AG08395 (cell line): ENCODE data around the gene ZNF536.

Experiments
- DNase-seq: peaks from one replicate; pipeline ENCODE4 v3.0.0; 2012; ENCODE audit warnings: mixed read lengths, low spot score

ZNF536 gene

DNA sequence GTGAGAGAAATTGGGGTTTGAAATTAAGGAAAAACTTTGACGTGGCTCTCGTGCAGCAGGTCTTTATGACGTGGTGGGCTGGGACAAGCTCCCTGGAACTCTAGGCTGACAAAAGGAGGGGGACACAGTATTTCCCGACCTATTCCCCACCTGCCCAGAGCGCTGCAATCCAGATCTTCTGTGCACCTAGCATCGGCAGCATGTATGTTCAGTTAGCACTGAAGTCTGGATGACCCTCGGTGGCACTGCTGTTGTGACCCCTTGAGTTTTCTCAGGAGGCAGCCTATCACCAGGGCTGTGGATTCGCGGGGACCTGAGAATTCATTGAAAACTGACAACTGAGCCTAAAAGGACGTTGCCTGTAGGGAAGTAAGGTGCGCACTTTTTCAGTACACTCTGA, 9.1 kb upstream of the ZNF536 start:
- no peak for DNase-seq

DNA sequence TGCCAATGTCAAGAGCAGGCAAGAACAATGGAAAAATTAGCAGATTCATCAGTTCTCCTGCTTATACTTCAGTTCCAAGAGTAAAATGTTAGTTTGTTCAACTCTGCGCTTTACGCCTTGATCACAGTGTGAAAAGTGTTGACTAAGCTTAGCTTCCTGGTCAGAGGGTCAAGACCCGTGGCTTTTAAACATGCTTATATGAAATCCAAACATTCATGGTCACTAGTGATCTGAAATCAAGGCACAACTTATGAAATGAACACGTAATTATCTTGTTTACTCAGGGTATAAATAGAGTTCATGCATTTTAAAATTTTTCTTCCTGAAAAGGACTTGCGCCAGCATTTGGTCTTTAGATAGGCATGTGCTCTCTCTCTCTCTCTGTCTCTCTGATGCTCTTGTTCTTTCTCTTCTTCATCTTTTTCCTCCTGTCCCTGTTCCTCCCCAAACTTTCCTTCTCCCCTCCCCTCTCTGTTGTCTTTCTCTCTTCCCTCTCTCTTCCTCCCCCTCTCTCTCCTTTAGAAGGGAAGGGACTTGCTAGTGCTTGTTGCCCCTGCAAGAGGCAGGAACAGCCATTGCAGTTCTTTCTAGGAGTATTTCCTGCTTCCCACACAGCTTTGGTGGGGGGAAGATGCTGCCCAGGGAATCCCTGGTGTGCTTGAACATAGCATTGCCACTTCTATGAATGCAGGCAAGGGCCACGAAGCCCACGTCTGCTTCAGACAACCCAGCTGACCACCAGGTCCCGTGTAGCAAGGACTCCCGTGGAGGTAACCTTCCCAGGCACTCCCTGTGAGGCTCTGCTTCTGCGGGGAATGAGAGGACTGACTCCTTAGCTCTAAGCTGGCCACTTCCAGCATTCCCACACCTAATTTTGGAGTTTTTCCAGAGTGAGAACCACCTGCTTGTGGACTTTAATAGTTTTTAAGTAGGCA, 7.1 kb upstream of the ZNF536 start:
- DNase-seq = no peak

DNA sequence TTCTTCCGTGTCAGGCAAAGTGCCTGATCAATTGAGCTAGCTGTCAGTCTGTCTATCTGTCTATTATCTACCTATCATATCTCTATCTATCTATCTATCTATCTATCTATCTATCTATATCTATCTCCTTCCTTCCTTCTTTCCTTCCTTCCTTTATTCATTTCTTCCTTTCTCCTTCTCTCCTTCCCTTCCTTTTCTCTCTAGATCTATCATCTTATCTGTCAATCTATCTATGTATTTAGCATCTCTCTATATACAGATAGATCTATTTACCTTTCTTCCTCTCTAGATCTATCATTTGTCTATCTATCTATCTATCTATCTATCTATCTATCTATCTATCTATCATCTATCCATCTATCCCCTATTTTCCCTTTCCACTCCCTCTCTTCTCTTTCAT, 5.9 kb upstream of the ZNF536 start:
- no peak for DNase-seq

DNA sequence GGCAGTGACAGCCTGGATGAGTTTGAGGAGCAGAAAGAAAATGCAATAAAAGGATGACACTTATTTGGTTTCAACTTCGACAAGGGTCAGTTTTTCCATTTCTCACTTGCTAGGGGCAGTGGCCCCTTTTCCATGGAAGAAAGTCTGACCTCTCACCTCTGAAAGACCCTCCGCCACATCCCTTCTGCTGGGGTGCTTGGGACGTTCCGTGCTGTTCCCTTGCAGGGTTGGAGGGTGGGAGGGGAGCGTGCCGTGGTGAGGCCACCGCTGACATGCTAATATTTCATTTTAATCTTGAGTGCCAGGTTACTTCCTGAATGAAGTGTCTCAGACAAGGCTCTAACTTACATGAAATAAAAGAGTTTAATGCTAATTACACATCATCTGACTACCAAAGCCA, 5.2 kb upstream of the ZNF536 start:
- no peak for DNase-seq

DNA sequence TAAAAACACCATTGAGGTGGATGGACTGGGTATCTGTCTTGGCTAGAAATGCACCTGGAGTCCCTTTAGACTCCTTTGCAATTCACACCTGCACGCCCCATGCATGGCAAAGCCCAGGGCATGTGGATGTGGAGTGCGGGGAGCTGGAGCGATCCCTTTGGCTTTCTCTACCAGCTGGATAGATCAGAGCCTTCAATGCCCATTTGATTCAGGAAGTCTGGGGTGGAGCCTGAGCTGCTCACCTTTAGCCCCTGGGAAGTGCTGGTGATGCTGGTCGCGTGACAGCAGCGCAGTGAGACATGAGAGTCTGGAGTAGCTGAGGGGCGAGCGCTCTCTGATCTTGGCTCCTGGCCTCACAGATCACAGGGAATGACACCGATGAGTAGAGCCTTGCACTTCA, 4.8 kb upstream of the ZNF536 start:
- DNase-seq = no peak

DNA sequence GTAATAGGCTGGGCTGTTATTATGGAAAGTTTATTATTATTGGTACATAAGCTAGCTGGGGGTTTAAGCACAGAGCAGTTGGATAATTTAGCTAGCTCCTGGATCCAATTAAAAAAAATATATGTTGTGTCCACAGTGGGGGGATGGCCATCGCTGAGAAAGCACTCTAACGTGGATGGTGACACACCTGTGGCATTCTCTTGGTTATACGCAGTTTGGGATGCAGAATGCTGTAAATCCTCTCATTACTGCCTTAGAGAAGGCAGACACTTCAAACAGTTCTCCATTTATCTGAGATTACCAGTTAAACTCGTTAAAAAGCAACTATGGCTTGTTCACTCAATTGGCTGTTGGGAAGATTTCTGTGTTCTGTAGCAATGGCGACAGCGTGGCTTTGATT, 2.4 kb upstream of the ZNF536 start:
- no peak for DNase-seq

DNA sequence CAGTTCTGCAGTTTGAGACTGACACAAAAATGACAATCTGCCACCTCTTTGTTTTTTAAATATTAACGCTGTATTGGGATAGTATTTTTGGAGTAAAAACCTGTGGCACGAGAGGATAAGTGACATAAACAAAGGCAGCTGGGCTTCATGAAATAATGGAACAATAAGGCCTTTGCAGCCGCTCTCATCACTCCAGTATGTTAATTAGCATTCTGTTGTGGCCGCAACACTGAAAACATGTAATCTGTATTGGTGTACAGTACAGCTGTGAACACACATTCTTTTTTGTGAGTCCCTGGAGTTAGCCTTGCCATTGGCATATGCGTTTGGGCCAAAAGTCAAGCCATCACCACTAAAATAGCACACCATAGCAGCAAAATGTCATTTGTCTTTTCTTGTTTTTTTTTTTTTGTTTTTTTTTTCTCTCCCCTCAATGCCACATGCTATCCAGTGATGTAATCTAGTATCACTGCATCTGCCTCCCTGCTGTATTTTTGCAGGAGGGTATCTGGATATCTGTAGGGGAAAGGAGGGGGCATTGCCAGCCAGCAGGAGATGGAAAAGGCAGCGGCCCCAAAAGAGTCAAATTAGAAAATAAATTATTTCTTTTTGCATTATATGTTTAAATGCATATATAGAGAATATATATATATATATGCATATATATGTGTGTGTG, 885 bp upstream of the ZNF536 start:
- DNase-seq = peak; percentile 46

DNA sequence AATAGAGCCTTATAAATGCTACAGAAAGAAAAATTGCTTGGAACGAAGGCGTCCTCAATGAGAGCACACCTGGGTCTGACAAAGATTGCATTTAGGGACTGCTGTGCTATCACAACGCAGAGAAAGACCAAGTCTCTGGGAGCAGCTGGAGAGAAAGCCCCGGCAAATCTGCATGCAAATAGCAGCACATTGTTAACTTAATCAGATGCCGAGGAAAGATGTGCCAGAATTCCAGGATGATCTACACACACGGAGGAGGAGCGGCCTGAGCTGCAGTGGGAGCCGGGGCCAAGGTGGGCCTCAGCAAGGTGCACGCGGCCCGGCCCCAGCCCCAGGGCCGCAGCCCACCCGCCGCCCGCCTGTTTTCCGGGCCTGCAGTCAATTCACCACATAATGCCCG, 1.4 kb downstream of the ZNF536 start:
- no peak for DNase-seq

DNA sequence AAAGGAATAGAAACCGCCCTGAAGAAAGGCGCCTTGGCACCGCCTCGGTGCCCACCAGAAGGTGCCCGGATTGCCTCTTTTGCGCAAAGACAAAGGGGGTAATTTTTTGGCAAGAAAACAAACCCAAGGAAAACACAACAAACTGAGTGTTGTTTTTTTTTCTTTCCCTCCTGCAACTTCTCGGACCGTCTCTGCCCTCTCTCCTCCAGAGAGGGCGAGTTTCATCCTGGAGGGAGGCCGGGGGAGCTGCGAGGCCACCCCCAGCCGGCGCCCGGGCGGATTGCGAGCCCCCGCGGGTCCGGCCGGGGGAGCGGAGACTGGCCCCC, 2.3 kb downstream of the ZNF536 start:
- no peak for DNase-seq

DNA sequence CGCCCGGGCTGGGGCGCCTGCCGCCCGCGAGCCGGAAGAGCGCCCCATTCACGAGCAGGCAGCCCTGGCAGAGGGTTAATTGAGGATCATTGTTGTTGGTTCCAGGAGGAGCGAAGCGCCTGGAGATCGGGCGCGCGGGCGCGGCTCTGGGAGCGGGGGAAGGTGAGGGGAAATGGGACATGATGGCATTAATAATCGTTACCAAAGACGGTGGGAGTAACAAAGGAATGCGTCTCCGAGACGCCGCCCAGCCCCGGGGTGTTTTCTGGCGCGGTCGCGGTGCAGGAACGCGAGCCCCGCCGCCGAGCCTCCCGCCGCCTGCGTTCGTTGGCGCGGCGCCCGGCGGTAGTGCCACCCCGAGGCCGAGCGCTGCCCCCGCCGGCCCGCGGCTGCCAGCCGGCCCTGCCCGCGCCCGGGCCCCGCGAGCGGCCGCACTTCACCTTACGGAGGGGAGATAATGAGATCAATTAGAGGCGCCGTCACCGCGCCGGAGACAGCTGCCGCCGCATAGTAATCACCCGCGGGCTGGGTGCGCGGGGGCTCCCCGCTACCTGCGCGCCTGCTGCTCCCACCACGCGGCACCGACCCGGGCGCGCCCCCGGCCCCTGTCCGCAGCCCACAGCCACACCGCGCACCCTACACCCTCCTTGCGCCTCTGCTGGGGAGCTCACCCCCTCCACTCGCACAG, 2.8 kb downstream of the ZNF536 start:
- DNase-seq = peak; percentile 35

DNA sequence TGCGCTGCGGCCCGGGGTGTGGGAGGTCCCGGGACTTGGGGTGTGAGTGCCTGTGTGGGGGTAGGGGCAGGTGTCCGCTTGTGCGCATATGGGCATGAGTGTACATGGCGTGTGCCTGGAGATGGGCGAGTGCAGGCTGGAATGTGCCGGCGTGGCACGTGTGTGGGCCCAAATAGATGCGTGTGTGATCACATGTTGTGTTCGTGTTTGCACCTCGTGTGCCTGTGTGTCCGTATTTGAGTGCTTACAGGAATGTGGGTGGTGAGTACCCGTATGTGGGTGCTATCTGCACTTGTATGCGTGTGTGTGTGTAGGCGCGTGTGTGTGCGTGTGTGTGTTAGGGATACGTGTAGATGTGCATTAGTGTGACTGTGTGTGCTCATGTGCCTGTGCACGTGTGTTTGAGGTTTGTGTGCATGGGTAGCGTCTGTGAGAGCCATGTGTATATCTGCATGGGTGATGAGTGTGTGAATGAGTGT, 3.4 kb downstream of the ZNF536 start:
- no peak for DNase-seq

DNA sequence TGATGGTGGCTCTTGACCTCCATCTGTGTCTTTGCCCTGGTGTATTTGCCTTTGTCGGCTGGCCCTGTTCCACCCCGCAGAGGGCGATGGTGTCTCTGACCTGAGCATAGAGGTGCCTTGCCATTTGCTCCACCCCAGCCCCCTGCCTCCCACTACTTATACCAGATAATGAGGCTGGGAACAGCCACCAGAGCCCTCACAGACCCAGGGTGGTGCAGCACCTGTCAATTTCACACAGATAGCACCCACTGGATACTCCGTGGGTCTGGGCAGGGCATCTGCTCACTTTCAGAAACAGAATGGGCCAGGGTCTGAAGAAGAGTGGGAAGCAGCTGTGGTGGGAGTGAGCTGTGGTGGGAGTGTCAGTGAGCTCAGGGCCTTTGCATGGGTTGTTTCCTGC, 4.1 kb downstream of the ZNF536 start:
- no peak for DNase-seq

DNA sequence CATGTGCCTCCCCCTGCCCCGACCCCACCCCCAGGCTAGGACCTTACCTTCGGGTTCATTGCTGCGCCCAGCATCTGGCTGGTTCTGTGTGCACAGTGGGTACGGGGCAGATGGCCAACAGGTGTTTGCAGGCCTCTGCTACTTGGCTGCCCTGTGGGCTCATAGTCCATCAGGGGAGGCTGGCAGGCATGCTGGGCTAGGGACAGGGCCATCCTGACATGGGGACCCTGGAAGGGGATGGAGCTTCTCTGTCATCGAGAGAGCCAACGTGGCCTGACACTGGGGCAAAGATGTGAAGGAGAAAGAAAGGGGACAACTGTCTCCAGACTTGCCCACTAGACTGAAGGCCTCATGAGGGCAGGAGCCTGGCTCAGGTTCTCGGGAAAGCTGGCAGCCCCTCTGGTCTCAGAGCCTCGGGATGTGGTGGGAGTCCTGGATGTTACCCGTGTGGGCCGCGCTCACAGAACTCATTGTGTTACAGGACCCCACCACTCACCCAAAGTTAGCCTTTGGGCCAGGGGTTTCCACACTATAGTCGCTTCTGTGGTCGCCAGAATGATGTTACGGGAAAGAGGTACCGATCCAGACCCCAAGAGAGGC, 4.7 kb downstream of the ZNF536 start:
- no peak for DNase-seq

DNA sequence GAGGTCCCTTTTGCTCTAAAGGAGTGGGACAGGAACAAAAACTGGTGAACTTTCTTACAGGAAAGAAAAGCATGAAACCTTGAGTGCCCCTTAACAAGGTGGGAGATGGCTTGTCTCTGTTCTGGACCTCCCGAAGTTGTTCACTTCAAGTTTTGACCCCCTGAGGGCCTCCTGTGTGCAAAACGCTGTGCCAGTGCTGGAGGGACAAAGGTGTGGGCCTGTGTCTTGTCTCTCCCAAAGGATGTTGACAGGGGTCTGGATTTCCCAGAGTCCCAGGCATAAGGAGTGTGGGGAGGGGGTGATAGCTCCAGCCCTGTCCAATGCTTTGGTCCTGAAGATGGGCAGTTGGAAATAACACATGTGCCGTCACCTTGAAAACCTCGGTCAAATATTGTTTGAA, 6.5 kb downstream of the ZNF536 start:
- no peak for DNase-seq

DNA sequence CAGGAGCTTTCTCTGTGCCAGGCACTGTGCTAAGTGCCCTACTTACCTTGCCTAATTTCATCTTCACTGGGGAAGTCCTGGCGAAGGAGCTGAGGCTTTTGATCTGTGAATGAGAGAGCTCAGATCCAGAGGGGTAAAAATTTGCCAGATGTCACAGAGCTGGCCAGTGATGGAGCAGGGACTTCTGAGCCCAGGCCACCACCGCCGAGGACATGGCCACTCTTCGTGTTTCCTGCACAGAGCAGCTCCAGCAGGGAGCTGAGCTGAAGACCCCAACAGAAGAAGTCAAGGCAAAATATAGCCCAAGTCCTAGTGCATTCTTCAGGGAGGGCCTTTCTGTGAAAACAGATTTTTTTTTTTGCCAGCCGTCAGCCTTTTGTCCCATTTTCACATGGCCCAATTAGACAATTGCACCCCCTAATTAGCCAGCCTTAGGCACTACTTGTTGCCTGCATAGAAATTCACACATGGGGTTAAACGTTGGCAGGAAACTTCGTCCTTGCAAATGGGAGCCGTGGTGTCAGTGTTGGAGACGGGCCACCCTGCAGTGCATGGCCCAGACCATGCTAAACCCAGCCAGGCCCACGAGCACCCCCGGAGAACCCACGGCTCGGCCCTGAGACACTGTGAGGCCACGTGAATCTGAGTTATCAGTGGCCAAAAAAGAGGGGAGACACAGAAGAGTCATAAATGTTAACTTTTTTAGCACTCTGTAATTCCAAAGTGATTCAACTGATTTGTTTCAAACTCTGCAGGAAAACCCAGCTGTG, 7.8 kb downstream of the ZNF536 start:
- no peak for DNase-seq

DNA sequence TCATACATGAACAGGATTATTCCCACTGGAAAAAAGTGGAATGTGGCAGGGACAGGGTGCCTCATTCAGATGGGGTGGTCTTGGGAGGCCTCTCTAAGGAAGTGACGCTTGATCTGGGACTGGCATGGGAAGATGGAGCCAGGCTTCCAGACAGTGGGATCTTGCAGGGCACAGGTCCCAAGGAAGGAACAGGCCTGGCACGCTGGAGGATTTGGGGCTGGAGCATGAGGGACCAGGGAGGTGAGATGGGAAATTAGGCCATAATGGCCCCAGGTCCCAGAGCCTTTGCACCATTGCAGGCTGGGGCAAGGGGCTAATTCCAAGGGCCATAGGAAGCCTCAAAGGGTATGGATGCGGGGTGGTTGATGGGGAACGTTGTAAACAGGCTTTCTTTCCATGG, 9.2 kb downstream of the ZNF536 start:
- no peak for DNase-seq

DNA sequence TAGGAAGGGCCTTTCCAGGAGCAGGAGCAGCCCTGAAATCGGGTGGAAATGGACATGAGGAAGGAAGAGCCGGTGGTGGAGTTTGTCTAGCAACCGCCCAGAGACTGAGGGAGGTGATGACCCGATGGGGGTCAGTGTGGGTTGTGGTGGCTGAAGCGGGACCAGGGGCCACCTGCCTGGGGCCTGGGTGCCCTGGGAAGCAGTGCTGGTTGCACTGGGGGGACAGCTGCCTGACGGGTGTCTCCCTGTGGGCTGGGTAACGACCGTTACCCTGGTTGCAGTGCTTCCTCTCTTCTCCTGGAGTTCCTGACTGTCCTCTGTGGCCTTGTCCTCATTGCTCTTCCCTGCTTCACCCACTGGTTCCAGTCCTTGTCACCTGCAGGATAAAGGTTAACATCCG, 13.0 kb downstream of the ZNF536 start:
- DNase-seq = no peak

DNA sequence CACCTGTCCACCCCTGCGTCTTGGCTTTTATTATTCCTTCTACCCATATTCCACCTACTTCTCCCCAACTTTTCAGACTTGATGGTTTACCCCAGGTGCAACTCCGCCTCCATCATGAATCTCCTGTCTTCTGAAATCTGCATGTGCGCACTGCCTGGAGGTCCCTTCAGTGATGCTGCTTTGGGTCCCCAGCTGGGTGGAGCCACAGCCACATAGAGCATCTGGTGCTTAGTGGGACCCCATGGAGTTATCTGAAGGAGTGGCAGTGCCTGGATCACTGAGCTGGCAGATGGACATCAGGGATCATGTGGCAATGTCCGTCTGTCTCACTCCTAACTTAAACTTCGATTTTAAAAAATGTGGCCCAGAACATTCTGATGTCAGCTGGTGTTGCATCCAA, 13.5 kb downstream of the ZNF536 start:
- DNase-seq = no peak

DNA sequence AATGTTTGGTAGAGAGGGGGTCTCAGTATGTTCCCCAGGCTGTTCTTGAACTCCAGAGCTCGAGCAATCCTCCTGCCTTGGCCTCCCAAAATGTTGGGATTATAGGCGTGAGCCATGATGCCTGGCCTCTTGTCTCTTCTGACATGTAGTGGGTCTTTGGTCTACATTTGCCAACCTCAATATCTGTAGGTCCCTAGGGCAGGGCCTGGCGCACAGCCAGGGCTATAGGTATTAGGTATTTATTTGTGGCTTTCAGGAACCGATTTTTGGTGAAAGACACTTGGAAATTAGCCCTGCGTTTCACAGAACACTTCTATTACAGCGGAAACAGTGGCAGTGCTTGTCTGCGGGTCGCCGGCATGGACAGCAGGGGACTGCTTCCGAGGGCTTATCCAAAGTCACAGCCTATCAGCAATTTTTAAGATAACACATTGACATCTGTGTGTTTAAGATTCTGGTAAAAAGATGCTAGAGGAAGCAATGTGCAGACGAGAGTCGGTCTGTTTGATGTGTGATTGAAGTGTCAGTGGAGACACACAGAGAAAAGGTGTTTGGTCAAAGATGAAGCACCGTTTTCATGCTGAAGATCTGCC, 14.5 kb downstream of the ZNF536 start:
- no peak for DNase-seq

DNA sequence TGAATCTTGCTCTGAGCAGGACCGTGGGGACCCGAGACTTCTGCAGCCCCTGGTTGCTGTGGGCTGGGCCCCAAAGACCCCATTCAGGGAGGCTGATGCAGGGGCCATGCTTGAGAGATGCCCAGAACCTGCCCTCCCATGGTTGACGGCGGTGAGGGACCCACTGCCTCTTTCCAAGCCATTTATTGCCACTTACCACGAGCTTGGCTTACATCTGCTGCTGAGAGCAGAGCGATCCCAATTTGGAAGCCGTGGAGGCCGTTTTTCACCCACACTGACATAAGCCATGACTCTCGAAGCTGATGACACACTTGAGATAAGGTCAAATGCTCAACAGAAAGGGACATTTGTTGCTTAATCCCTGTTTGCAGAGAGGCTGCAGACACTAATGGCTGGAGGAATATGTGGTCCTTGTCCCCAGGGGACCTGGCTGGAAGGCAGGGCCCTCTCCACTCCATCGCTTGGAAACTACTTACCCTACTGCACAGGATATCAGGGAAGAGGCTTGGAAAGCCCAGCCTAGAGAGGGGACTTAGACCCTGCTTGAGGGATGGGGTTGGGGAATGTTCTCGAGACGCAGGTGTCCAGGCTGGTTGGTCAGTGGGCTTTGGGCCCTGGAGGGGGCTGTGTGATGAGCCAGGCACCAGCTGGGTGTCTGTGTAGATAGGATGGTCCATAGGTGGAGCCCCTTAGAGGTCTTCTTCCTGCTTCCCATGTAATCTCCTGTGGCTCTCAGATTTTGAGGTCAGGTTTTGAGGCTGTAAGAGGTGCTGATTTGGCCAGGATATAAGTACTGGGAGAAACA, 15.3 kb downstream of the ZNF536 start:
- no peak for DNase-seq

DNA sequence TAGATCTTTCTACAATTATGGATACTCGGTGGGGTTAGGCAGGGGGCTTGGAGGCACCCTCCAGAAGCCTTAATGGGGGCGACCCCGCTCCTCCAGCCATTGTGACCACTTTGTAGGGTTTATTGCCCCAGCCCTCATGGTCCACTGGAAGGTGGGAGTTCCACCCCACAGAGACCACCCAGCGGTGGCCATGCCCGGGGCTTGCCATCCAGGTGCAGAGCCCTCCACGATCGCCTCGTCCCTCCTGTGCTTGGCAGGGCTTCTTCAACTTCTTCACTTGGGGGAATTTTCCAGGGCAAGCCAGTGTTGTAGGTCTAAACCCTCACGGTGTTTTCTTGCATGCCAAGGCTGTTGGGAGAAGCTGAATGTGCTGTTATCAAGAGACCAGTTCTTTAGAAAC, 16.1 kb downstream of the ZNF536 start:
- DNase-seq = no peak
